Adrenal gland (tissue), 12 donors: Measurements from ENCODE around the gene VGLL1. TPM values are rescaled to one million over a fixed set of nuclear protein-coding genes. Genes with fewer than 3 reads are reported as not detected.

Experiments used
- DNase-seq, 7 donors: peaks; one replicate each; pipeline ENCODE4 v3.0.0-alpha.2; 2019 to 2020
- H3K27ac ChIP-seq, 5 donors: fragments of 200-600 bp; sonication (generic) in 4 of 5; 1 replicate in 3 of 5; 2 replicates in 2 of 5; pipeline versions ENCODE4 v1.5.1 to v1.8.0; 2016 to 2020; ENCODE audit warnings: mild to moderate bottlenecking in 1 of 5
- H3K27me3 ChIP-seq: fragments of 200-600 bp; 2 replicates; pipeline ENCODE4 v1.8.0; 2021
- H3K36me3 ChIP-seq, 2 donors: fragments of 200-600 bp; replicated peaks in 1 of 2; 1 replicate in 1 of 2; 2 replicates in 1 of 2; pipeline versions ENCODE4 v1.5.1 to v1.8.0; 2018 to 2022
- H3K4me1 ChIP-seq, 2 donors: fragments of 200-600 bp; replicated peaks in 1 of 2; 1 replicate in 1 of 2; 2 replicates in 1 of 2; pipeline versions ENCODE4 v1.5.1 to v1.8.0; 2018 to 2021
- H3K4me3 ChIP-seq, 4 donors: fragments of 200-600 bp; sonication (generic) in 3 of 4; one replicate each; pipeline ENCODE4 v1.5.1; 2016 to 2018
- H3K9me3 ChIP-seq, 3 donors: fragments of 200-600 bp; sonication (generic) in 1 of 3; replicated peaks in 1 of 3; 1 replicate in 2 of 3; 2 replicates in 1 of 3; pipeline versions ENCODE4 v1.5.1 to v1.8.0; 2016 to 2021
- CTCF ChIP-seq, 6 experiments: fragments of 450-650 bp in 4 of 6; fragments of 200-600 bp in 2 of 6; sonication (generic) in 1 of 6; IDR thresholded peaks; 1 replicate in 5 of 6; 2 replicates in 1 of 6; pipeline versions ENCODE4 v1.5.1 to v1.8.0; 2016 to 2021; ENCODE audit warnings: antibody characterized with exemption in 6 of 6, mild to moderate bottlenecking in 2 of 6, moderate library complexity in 1 of 6
- POLR2A ChIP-seq, 2 donors: fragments of 450-650 bp; IDR thresholded peaks; one replicate each; pipeline ENCODE4 v1.6.1; 2017; ENCODE audit warnings: antibody characterized with exemption in 2 of 2, mild to moderate bottlenecking in 2 of 2, moderate library complexity in 1 of 2
- WGBS, 4 donors: extraction: QIAGEN DNeasy Blood & Tissue Kit in 2 of 4; methylation state at CpG; one replicate each; pipeline versions ENCODE4 v1.1.5 to v1.1.7; 2013 to 2017; 5-methylcytosine and 5-hydroxymethylcytosine counted together
- intact Hi-C, 2 donors: fragments of 100-400 bp; cut with DNase I; formaldehyde crosslinking; loops; one replicate each; pipeline versions ENCODE4 v1.14.1 to v1.15.0; 2022 to 2023
- polyA plus RNA-seq, 3 donors: library from polyadenylated mRNA; stranded (reverse); fragments of 200-250 nt in 2 of 3; fragments of 350-450 nt in 1 of 3; fragmentation: Illumina TruSeq in 1 of 3; extraction: RNeasy Lipid Tissue Mini Kit (QIAGEN cat#74804) in 1 of 3; gene quantifications; one replicate each; pipeline ENCODE4 v1.2.3, GENCODE V29; 2013 to 2014
- total RNA-seq, 9 donors: library from RNA; depleted of rRNA in 4 of 9; stranded (reverse); fragments of >200 nt in 4 of 9; fragments of 120-200 nt in 1 of 9; fragmentation: NEBNext Ultra II Directional in 1 of 9; extraction: Animal tissue kit (Norgen Biotek cat#: 25700) in 1 of 9; gene quantifications; one replicate each; pipeline versions ENCODE4 v1.1.0 to v1.2.4, GENCODE V29; 2013 to 2023
- donor health status: healthy with polysubstance abuse.
- donor health status: Bipolar disorder and iron deficiency.
- donor health status: DM: yes; HTN: yes; CAD: no.
- donor health status: DM: no; HTN: no; CAD: no.
- donor health status: DM: no; HTN: no; CAD: no.
- donor health status: DM: yes; HTN: yes; CAD: no.

Gene VGLL1
- total and polyA plus RNA-seq, 12 donors, result not detected

GRCh38 chrX:136574548-136574947 is 42.5 kb downstream of the VGLL1 start:
- no peak overlapping the region for H3K27ac ChIP-seq
- no peaks in the 10 kb centered on the region for H3K36me3 ChIP-seq
- TF ChIP-seq POLR2A (IDR thresholded peaks at IDR 0.05) (no peak), CTCF (IDR thresholded peaks at IDR 0.05) (no peak)
- no peaks in the 10 kb centered on the region for H3K4me1 ChIP-seq
- intact Hi-C loops, result no loop called here
- no peak overlapping the region for H3K4me3 ChIP-seq
- no peak for DNase-seq
- peaks cover 18% of the 10 kb centered on the region for H3K27me3 ChIP-seq
- 15 to 34% (median 26%) methylated on average over 3 of the region's 3 CpGs for WGBS, 4 donors
- no peaks in the 10 kb centered on the region for H3K9me3 ChIP-seq

- H3K36me3 ChIP-seq, result no peaks in the 10 kb centered on the region
These were observed 45.5 kb downstream of the VGLL1 start for GRCh38 chrX:136577552-136577951.

DNA sequence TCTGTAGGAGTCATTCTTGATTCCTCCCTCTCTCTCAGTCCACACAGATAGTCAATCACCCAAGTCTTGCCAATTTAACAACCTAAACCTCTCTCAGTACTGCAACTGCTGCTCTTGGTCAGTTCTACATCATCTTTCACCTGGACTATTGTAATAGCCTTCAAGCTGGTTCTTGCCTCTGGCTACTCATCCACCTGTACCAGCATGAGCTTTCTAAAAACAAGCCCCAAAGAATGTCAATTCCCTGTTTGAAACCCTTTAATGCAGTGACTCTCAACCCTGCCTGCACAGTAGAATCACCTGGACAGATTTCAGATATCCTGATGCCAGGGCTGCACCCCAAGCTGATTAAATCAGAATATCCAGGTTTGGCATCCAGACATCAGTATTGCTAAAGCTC is 48.3 kb downstream of the VGLL1 start:
- peaks cover 17% of the 10 kb centered on the region for H3K27me3 ChIP-seq
- DNase-seq, result no peak
- no peak overlapping the region for H3K4me3 ChIP-seq
- no peak overlapping the region for H3K27ac ChIP-seq
- H3K36me3 ChIP-seq, result no peaks in the 10 kb centered on the region
- H3K4me1 ChIP-seq, result no peaks in the 10 kb centered on the region
- intact Hi-C loops, result no loop called here
- H3K9me3 ChIP-seq, result no peaks in the 10 kb centered on the region
- no peak for TF ChIP-seq POLR2A (IDR thresholded peaks at IDR 0.05)
- no peak for TF ChIP-seq CTCF (IDR thresholded peaks at IDR 0.05)

More at GRCh38 chrX:136577552-136577951, 45.5 kb downstream of the VGLL1 start:
- peak; percentile 44 to 78 (median 53) for TF ChIP-seq CTCF (IDR thresholded peaks at IDR 0.05)
- no peak for TF ChIP-seq POLR2A (IDR thresholded peaks at IDR 0.05)
- 1 to 7% (median 2%) methylated on average over 3 to 6 of the region's 6 CpGs for WGBS, 4 donors
- no peak overlapping the region for H3K4me3 ChIP-seq
- no peaks in the 10 kb centered on the region for H3K9me3 ChIP-seq
- no peak overlapping the region for H3K27ac ChIP-seq
- intact Hi-C loops, result no loop called here
- peak; percentile 49 to 86 (median 60) for DNase-seq
- peaks cover 21% of the 10 kb centered on the region for H3K27me3 ChIP-seq
- no peaks in the 10 kb centered on the region for H3K4me1 ChIP-seq

DNA sequence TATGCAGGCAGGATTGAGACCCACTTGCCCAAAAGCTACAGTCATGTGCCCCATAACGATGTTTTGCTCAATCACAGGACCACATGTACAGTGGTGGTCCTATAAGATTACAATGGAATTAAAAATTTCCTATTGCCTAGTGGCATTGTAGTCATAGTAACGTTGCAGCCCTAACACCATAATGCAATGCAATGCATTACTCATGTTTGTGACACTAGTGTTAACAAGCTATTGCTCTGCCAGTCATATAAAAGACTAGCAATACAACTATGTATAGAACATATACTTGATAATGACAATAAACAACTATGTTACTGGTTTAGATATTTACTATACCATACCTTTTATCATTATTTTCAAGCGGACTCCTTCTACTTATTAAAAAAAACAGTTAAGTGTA is 50.6 kb downstream of the VGLL1 start:
- no peak for DNase-seq
- H3K4me1 ChIP-seq, result no peaks in the 10 kb centered on the region
- intact Hi-C loops, result no loop called here
- 43 to 74% (median 66%) methylated on average over 3 of the region's 3 CpGs for WGBS, 4 donors
- no peak overlapping the region for H3K4me3 ChIP-seq
- no peak for TF ChIP-seq CTCF (IDR thresholded peaks at IDR 0.05)
- no peak for TF ChIP-seq POLR2A (IDR thresholded peaks at IDR 0.05)
- H3K27ac ChIP-seq, result no peak overlapping the region
- no peaks in the 10 kb centered on the region for H3K9me3 ChIP-seq
- H3K27me3 ChIP-seq, result peaks cover 17% of the 10 kb centered on the region
- no peaks in the 10 kb centered on the region for H3K36me3 ChIP-seq
